Tibial nerve (tissue), 4 donors: ENCODE measurements around the gene TNIP2. TPM values are rescaled to one million over a fixed set of nuclear protein-coding genes. Genes with fewer than 3 reads are reported as not detected.
A peak's percentile ranks its signal among the peaks of the same experiment; 100 is the strongest.

ENCODE experiments used
- DNase-seq, 2 donors: peaks; one replicate each; pipeline ENCODE4 v3.0.0-alpha.2; 2019; ENCODE audit warnings: low spot score in 2 of 2
- H3K27ac ChIP-seq, 4 donors: fragments of 200-600 bp; sonication (generic) in 3 of 4; one replicate each; pipeline ENCODE4 v1.5.1; 2017 to 2019; ENCODE audit warnings: mild to moderate bottlenecking in 1 of 4
- H3K27me3 ChIP-seq, 2 donors: fragments of 200-600 bp; sonication (generic) in 1 of 2; one replicate each; pipeline versions ENCODE4 v1.5.1 to v1.6.0; 2017 to 2019
- H3K36me3 ChIP-seq, 3 donors: fragments of 200-600 bp; sonication (generic); one replicate each; pipeline ENCODE4 v1.5.1; 2018 to 2019
- H3K4me1 ChIP-seq, 4 donors: fragments of 200-600 bp; sonication (generic) in 3 of 4; one replicate each; pipeline ENCODE4 v1.5.1; 2017 to 2019
- H3K4me3 ChIP-seq, 4 donors: fragments of 200-600 bp; sonication (generic) in 3 of 4; one replicate each; pipeline ENCODE4 v1.5.1; 2017 to 2019; ENCODE audit warnings: mild to moderate bottlenecking in 1 of 4, moderate library complexity in 1 of 4
- H3K9me3 ChIP-seq, 4 donors: fragments of 200-600 bp; sonication (generic) in 3 of 4; one replicate each; pipeline ENCODE4 v1.5.1; 2017 to 2019
- CTCF ChIP-seq, 5 experiments: fragments of 200-600 bp in 3 of 5; fragments of 450-650 bp in 2 of 5; sonication (generic) in 3 of 5; IDR thresholded peaks; one replicate each; pipeline ENCODE4 v1.5.1; 2016 to 2019; ENCODE audit warnings: antibody characterized with exemption in 5 of 5, mild to moderate bottlenecking in 3 of 5, moderate library complexity in 2 of 5
- EP300 ChIP-seq, 2 donors: sonication (generic); formaldehyde crosslinking; IDR thresholded peaks; one replicate each; pipeline ENCODE4 v1.6.1; 2017; ENCODE audit warnings: antibody characterized with exemption in 2 of 2, mild to moderate bottlenecking in 1 of 2
- POLR2A ChIP-seq, 2 donors: fragments of 450-650 bp; IDR thresholded peaks; one replicate each; pipeline ENCODE4 v1.6.1; 2017; ENCODE audit warnings: antibody characterized with exemption in 2 of 2, mild to moderate bottlenecking in 2 of 2, moderate library complexity in 2 of 2
- WGBS, 2 donors: methylation state at CpG; one replicate each; pipeline ENCODE4 v1.1.5; 2018; 5-methylcytosine and 5-hydroxymethylcytosine counted together
- total RNA-seq, 4 donors: library from RNA; depleted of rRNA; stranded (reverse); fragments of >200 nt; gene quantifications; one replicate each; pipeline ENCODE4 v1.1.0, GENCODE V29; 2016

Gene TNIP2
- total RNA-seq, 4 donors from 2014 or later, result 78.3 to 110 (median 89.3) TPM

GRCh38 chr4:2789351-2789750, 33.2 kb upstream of the TNIP2 start:
- no peak overlapping the region for H3K27ac ChIP-seq
- 97 to 100% methylated on average over 5 of the region's 5 CpGs for WGBS, 2 donors
- TF ChIP-seq CTCF (IDR thresholded peaks at IDR 0.05) (no peak), EP300 (IDR thresholded peaks at IDR 0.05) (no peak), POLR2A (IDR thresholded peaks at IDR 0.05) (no peak)
- H3K9me3 ChIP-seq, result no peaks in the 10 kb centered on the region
- no peaks in the 10 kb centered on the region for H3K27me3 ChIP-seq
- H3K36me3 ChIP-seq, result no peaks in the 10 kb centered on the region
- no peak overlapping the region for H3K4me3 ChIP-seq
- DNase-seq, result peak in 1 of 2 donors; percentile 3
- H3K4me1 ChIP-seq, result peaks cover 0 to 65% (median 41%) of the 10 kb centered on the region in 4 donors

- no peaks in the 10 kb centered on the region for H3K36me3 ChIP-seq
- TF ChIP-seq POLR2A (IDR thresholded peaks at IDR 0.05), result no peak
- H3K27me3 ChIP-seq, result no peaks in the 10 kb centered on the region
- peaks cover 0 to 5% (median 0%) of the 10 kb centered on the region in 4 donors for H3K9me3 ChIP-seq
- H3K4me3 ChIP-seq, result no peak overlapping the region
- 93 to 97% methylated on average over 3 of the region's 4 CpGs for WGBS, 2 donors
- H3K27ac ChIP-seq, result peak overlapping the region in 3 of 4 donors; percentile 67 to 81 (median 73)
- peak in 1 of 2 donors; percentile 12 for DNase-seq
- H3K4me1 ChIP-seq, result peaks cover 0 to 58% (median 34%) of the 10 kb centered on the region in 4 donors
Measured at GRCh38 chr4:2788532-2789103, 32.5 kb upstream of the TNIP2 start.

- Histone ChIP-seq H3K27me3 (no peaks in the 10 kb centered on the region), H3K4me1 (peaks cover 0 to 53% (median 32%) of the 10 kb centered on the region in 4 donors), H3K27ac (peak overlapping the region in 3 of 4 donors; percentile 67 to 81 (median 73)), H3K4me3 (no peak overlapping the region), H3K36me3 (no peaks in the 10 kb centered on the region), H3K9me3 (peaks cover 0 to 7% (median 0%) of the 10 kb centered on the region in 4 donors)
- WGBS, 2 donors, result 88 to 93% methylated on average over 7 of the region's 7 CpGs
- no peak for TF ChIP-seq CTCF (IDR thresholded peaks at IDR 0.05)
- no peak for TF ChIP-seq POLR2A (IDR thresholded peaks at IDR 0.05)
- no peak for TF ChIP-seq EP300 (IDR thresholded peaks at IDR 0.05)
- no peak for DNase-seq
Measured at GRCh38 chr4:2788101-2788500, 32.0 kb upstream of the TNIP2 start.

- Histone ChIP-seq H3K27me3 (no peaks in the 10 kb centered on the region), H3K36me3 (no peaks in the 10 kb centered on the region), H3K27ac (peak overlapping the region in 3 of 4 donors; percentile 67 to 81 (median 73)), H3K4me3 (no peak overlapping the region), H3K9me3 (peaks cover 0 to 13% (median 0%) of the 10 kb centered on the region in 4 donors), H3K4me1 (peaks cover 0 to 49% (median 31%) of the 10 kb centered on the region in 4 donors)
- peak in 1 of 2 donors; percentile 21 for DNase-seq
- TF ChIP-seq CTCF (IDR thresholded peaks at IDR 0.05) (no peak), POLR2A (IDR thresholded peaks at IDR 0.05) (no peak), EP300 (IDR thresholded peaks at IDR 0.05) (peak; percentile 23 to 63)
- WGBS, 2 donors, result 44 to 54% methylated on average over 12 to 13 of the region's 18 CpGs
Measured at GRCh38 chr4:2787230-2788100, 31.3 kb upstream of the TNIP2 start.

- Histone ChIP-seq H3K27me3 (no peaks in the 10 kb centered on the region), H3K27ac (peak overlapping the region in 3 of 4 donors; percentile 4 to 81 (median 73)), H3K4me3 (no peak overlapping the region), H3K4me1 (peaks cover 0 to 43% (median 27%) of the 10 kb centered on the region in 4 donors), H3K9me3 (peaks cover 0 to 13% (median 0%) of the 10 kb centered on the region in 4 donors), H3K36me3 (no peaks in the 10 kb centered on the region)
- DNase-seq, result no peak
- no peak for TF ChIP-seq EP300 (IDR thresholded peaks at IDR 0.05)
- TF ChIP-seq POLR2A (IDR thresholded peaks at IDR 0.05), result no peak
- TF ChIP-seq CTCF (IDR thresholded peaks at IDR 0.05), result no peak
- 84 to 86% methylated on average over 8 to 9 of the region's 9 CpGs for WGBS, 2 donors
Measured at GRCh38 chr4:2786794-2787229, 30.7 kb upstream of the TNIP2 start.
